PC-9 (cell line): ENCODE measurements around the gene POU4F2. TPM values are rescaled to one million over a fixed set of nuclear protein-coding genes. Genes with fewer than 3 reads are reported as not detected.

Source experiments
- BruUV-seq: library from RNA; stranded (reverse); fragments of 400-500 nt; replicated peaks from 2 replicates; lab custom pipeline; 2021; lab: Mats Ljungman, UMichigan
- CTCF ChIA-PET: fragments of 300-600 bp; sonication (Branson Sonifier 250); formaldehyde crosslinking; loops from one replicate; lab custom pipeline; 2022; ENCODE audit warnings: antibody characterized with exemption; lab: Charles Lee
- POLR2A ChIA-PET: fragments of 300-600 bp; sonication (Branson Sonifier 250); formaldehyde crosslinking; loops from one replicate; lab custom pipeline; 2022; ENCODE audit warnings: antibody characterized with exemption; ENCODE audit not compliant: unreplicated experiment; lab: Charles Lee
- DNase-seq, 2 experiments: peaks; one replicate each; pipeline versions ENCODE4 v3.0.0 to v3.0.0-alpha.2; 2015 to 2022; ENCODE audit warnings: mixed read lengths in 1 of 2
- H2AFZ ChIP-seq: fragments of 200-600 bp; sonication (generic); 2 replicates; pipeline ENCODE4 v1.8.1; 2017; ENCODE audit warnings: antibody characterized with exemption
- H3F3A ChIP-seq: fragments of 200-600 bp; sonication (generic); 2 replicates; pipeline ENCODE4 v1.8.1; 2017; ENCODE audit warnings: antibody characterized with exemption, mild to moderate bottlenecking, low read depth; ENCODE audit not compliant: insufficient read depth
- H3K27ac ChIP-seq: fragments of 200-600 bp; sonication (generic); 2 replicates; pipeline ENCODE4 v1.6.1; 2016; ENCODE audit warnings: mixed run types
- H3K27me3 ChIP-seq: fragments of 200-600 bp; sonication (generic); 2 replicates; pipeline ENCODE4 v1.6.1; 2016; ENCODE audit warnings: low read depth, mixed run types; ENCODE audit not compliant: insufficient read depth
- H3K36me3 ChIP-seq: fragments of 200-600 bp; sonication (generic); 2 replicates; pipeline ENCODE4 v1.6.1; 2016; ENCODE audit warnings: low read depth, mixed run types
- H3K4me1 ChIP-seq: fragments of 200-600 bp; sonication (generic); replicated peaks from 2 replicates; pipeline ENCODE4 v1.6.1; 2016; ENCODE audit warnings: mixed run types; ENCODE audit not compliant: insufficient read depth
- H3K4me2 ChIP-seq: fragments of 200-600 bp; sonication (generic); 2 replicates; pipeline ENCODE4 v1.6.1; 2017; ENCODE audit warnings: mixed run types
- H3K4me3 ChIP-seq: fragments of 200-600 bp; sonication (generic); 2 replicates; pipeline ENCODE4 v1.6.1; 2016; ENCODE audit warnings: mixed run types
- H3K79me2 ChIP-seq: fragments of 200-600 bp; sonication (generic); 2 replicates; pipeline ENCODE4 v1.6.1; 2017; ENCODE audit warnings: low read depth, mixed run types
- H3K9me2 ChIP-seq: fragments of 200-600 bp; sonication (generic); 2 replicates; pipeline ENCODE4 v1.8.1; 2017; ENCODE audit warnings: mild to moderate bottlenecking; ENCODE audit not compliant: insufficient read depth
- H3K9me3 ChIP-seq: fragments of 200-600 bp; sonication (generic); 2 replicates; pipeline ENCODE4 v1.8.1; 2016; ENCODE audit warnings: low read depth; ENCODE audit not compliant: insufficient read depth
- H4K20me1 ChIP-seq: fragments of 200-600 bp; sonication (generic); 2 replicates; pipeline ENCODE4 v1.8.1; 2017; ENCODE audit not compliant: insufficient read depth
- EZH2 ChIP-seq: fragments of 200-600 bp; sonication (generic); IDR thresholded peaks from 2 replicates; pipeline ENCODE4 v1.8.0; 2017; ENCODE audit warnings: antibody characterized with exemption, low read depth
- intact Hi-C: fragments of 100-400 bp; cut with micrococcal nuclease; formaldehyde crosslinking; loops from one replicate; pipeline ENCODE4 v1.10.0; 2022; ENCODE audit not compliant: unreplicated experiment
- total RNA-seq: library from RNA; stranded (reverse); gene quantifications from 2 replicates; pipeline ENCODE4 v1.2.3, GENCODE V29; 2021
- TF ChIP-seq, protein P1 (sequence below): fragments of 200-600 bp; sonication (generic); conservative IDR thresholded peaks from 2 replicates; pipeline ENCODE4 v1.6.1; 2017; ENCODE audit warnings: mixed run types, antibody characterized with exemption, mild to moderate bottlenecking, moderate library complexity

Gene POU4F2
- total RNA-seq, 1 experiment from 2014 or later: not detected

DNA sequence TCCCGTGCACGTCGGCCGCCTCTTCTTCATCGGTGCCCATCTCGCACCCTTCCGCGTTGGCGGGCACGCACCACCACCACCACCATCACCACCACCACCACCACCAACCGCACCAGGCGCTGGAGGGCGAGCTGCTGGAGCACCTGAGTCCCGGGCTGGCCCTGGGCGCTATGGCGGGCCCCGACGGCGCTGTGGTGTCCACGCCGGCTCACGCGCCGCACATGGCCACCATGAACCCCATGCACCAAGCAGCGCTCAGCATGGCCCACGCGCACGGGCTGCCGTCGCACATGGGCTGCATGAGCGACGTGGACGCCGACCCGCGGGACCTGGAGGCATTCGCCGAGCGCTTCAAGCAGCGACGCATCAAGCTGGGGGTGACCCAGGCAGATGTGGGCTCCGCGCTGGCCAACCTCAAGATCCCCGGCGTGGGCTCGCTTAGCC, 1.4 kb downstream of the POU4F2 start:
- H3K4me1 ChIP-seq: no peaks in the 10 kb centered on the region
- H3K79me2 ChIP-seq: no peaks in the 10 kb centered on the region
- no TSS peak for BruUV-seq
- no peak for DNase-seq
- H3K36me3 ChIP-seq: no peaks in the 10 kb centered on the region
- H3K9me2 ChIP-seq: no peaks in the 10 kb centered on the region
- H3K4me3 ChIP-seq: no peak overlapping the region
- no peaks in the 10 kb centered on the region for H3K27me3 ChIP-seq
- no peaks in the 10 kb centered on the region for H4K20me1 ChIP-seq
- H3K9me3 ChIP-seq: no peaks in the 10 kb centered on the region
- no peak overlapping the region for H2AFZ ChIP-seq
- H3K4me2 ChIP-seq: no peak overlapping the region
- TF ChIP-seq EZH2: no peak
- TF ChIP-seq, protein P1, sequence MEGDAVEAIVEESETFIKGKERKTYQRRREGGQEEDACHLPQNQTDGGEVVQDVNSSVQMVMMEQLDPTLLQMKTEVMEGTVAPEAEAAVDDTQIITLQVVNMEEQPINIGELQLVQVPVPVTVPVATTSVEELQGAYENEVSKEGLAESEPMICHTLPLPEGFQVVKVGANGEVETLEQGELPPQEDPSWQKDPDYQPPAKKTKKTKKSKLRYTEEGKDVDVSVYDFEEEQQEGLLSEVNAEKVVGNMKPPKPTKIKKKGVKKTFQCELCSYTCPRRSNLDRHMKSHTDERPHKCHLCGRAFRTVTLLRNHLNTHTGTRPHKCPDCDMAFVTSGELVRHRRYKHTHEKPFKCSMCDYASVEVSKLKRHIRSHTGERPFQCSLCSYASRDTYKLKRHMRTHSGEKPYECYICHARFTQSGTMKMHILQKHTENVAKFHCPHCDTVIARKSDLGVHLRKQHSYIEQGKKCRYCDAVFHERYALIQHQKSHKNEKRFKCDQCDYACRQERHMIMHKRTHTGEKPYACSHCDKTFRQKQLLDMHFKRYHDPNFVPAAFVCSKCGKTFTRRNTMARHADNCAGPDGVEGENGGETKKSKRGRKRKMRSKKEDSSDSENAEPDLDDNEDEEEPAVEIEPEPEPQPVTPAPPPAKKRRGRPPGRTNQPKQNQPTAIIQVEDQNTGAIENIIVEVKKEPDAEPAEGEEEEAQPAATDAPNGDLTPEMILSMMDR: no peak
- H3K27ac ChIP-seq: no peak overlapping the region
- ChIA-PET POLR2A (no interaction called here), CTCF (no interaction called here)
- no peaks in the 10 kb centered on the region for H3F3A ChIP-seq
- intact Hi-C loops: no loop called here

DNA sequence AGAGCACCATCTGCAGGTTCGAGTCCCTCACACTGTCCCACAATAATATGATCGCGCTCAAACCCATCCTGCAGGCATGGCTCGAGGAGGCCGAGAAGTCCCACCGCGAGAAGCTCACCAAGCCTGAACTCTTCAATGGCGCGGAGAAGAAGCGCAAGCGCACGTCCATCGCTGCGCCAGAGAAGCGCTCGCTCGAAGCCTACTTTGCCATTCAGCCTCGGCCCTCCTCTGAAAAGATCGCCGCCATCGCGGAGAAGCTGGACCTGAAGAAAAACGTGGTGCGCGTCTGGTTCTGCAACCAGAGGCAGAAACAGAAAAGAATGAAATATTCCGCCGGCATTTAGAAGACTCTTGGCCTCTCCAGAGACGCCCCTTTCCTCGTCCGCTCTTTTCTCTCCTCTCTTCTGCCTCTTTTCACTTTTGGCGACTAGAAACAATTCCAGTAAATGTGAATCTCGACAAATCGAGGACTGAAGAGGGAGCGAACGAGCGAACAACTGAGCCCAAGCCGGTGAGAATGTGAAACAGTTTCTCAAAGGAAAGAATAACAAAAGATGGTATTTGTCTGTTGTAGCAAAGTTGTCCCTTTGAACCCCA, 1.9 kb downstream of the POU4F2 start:
- H4K20me1 ChIP-seq: no peaks in the 10 kb centered on the region
- CTCF ChIA-PET: no interaction called here
- intact Hi-C loops: no loop called here
- DNase-seq: no peak
- BruUV-seq: no TSS peak
- no peaks in the 10 kb centered on the region for H3K9me2 ChIP-seq
- H3F3A ChIP-seq: no peaks in the 10 kb centered on the region
- H3K27me3 ChIP-seq: no peaks in the 10 kb centered on the region
- TF ChIP-seq, protein P1: no peak
- TF ChIP-seq EZH2: no peak
- POLR2A ChIA-PET: no interaction called here
- H3K36me3 ChIP-seq: no peaks in the 10 kb centered on the region
- no peak overlapping the region for H3K4me3 ChIP-seq
- H3K27ac ChIP-seq: no peak overlapping the region
- no peak overlapping the region for H2AFZ ChIP-seq
- H3K9me3 ChIP-seq: no peaks in the 10 kb centered on the region
- H3K79me2 ChIP-seq: no peaks in the 10 kb centered on the region
- H3K4me2 ChIP-seq: no peak overlapping the region
- H3K4me1 ChIP-seq: no peaks in the 10 kb centered on the region

DNA sequence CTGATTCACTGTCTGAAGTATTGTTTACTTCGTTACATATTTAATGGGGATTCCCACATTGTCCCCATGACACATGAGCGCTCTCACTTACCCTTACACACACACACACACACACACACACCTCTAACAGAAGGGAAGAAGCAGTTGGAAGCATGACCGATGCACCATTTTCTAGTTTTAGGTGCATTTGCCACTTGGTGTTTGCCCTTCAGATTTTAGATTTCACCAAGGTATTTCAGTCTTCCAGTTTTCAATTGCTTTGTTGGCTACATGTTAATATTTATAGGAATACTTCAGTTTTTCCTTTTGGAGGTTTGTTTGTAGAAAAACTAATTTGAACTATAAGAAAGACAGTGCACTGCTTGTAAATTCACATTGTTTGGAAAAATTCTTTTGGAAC, 3.1 kb downstream of the POU4F2 start:
- no TSS peak for BruUV-seq
- CTCF ChIA-PET: no interaction called here
- no peaks in the 10 kb centered on the region for H3F3A ChIP-seq

More for the DNA sequence above, 3.1 kb downstream of the POU4F2 start:
- no peaks in the 10 kb centered on the region for H3K4me1 ChIP-seq
- H3K4me2 ChIP-seq: no peak overlapping the region
- H3K27ac ChIP-seq: no peak overlapping the region
- H4K20me1 ChIP-seq: no peaks in the 10 kb centered on the region
- intact Hi-C loops: no loop called here
- no peak overlapping the region for H2AFZ ChIP-seq
- DNase-seq: no peak
- H3K9me3 ChIP-seq: no peaks in the 10 kb centered on the region
- H3K36me3 ChIP-seq: no peaks in the 10 kb centered on the region
- no peak overlapping the region for H3K4me3 ChIP-seq
- H3K27me3 ChIP-seq: no peaks in the 10 kb centered on the region
- H3K9me2 ChIP-seq: no peaks in the 10 kb centered on the region
- POLR2A ChIA-PET: no interaction called here
- TF ChIP-seq EZH2: no peak
- TF ChIP-seq, protein P1: no peak
- H3K79me2 ChIP-seq: no peaks in the 10 kb centered on the region
